HG02943 (cell line): ENCODE measurements around the gene TANGO6.
A peak's percentile ranks its signal among the peaks of the same experiment; 100 is the strongest.
"Not testable (repeated sequence)": the region's sequence is repeated elsewhere in the genome, so short reads cannot be mapped to it uniquely, and the experiment has no call there.

ENCODE experiments used
- ATAC-seq: cut with Tn5 transposase; IDR thresholded peaks from one replicate; pipeline ENCODE4 v1.9.1; 2021; ENCODE audit warnings: mild to moderate bottlenecking, low read depth, moderate library complexity; ENCODE audit not compliant: unreplicated experiment

The TANGO6 gene

DNA sequence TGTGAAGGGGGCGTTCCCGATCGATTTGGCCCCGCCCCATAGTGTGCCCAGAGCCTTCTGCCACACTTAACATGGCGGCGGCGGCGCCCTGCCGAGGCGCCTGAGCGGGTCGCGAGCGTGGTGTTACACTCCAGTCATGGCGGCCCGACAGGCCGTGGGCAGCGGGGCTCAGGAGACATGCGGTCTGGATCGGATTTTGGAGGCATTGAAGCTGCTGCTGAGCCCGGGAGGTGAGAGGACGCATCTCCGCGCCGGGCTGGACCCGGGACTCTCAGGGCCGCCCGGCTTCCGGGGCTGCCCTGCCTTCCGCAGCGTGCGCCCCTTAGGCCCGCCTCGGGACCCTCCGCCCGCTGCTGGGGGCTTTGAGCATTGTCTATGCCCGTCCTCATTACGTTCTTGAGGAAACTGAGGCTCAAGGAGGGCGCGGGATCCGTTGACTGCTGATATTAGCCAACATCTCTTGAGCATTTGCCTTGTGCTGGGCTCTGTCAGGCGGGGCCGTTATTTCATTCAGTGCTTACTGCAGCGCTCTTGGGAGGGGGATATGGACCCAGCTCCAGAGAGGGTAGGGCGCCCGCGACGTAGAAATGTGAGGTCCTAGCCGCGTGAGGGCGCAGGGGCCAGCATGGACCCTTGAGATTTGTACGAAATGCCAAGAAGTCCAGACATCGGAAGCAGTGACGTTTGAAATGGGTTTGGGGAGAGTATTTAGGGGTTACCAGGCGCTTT lies at the start of gene TANGO6:
Gene TANGO6, plus strand, starts transcription at position 50 of the 729 bp plus-strand sequence. Its CDS starts 87 bp downstream, at position 137.
- ATAC-seq = peak; percentile 86

DNA sequence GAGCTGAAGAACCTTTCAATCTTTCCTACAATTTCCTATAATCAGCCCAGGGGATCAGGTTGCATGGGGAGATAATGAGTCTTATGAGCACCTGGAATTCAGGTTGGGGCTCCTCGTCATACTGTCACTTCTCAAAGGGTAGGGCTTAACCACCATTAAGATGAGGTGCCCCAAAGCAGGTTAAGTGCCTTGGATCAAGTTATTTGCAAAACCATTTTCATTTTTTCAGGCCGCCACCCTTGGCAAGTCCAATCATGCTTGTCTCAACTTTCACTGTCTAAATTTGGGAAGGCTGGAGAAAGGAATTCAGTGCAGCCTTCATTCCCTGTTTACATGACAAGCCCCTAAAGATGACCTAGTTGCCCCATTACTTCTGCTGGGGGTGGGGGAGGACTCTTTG lies 44.9 kb upstream of the TANGO6 start:
- no peak for ATAC-seq

DNA sequence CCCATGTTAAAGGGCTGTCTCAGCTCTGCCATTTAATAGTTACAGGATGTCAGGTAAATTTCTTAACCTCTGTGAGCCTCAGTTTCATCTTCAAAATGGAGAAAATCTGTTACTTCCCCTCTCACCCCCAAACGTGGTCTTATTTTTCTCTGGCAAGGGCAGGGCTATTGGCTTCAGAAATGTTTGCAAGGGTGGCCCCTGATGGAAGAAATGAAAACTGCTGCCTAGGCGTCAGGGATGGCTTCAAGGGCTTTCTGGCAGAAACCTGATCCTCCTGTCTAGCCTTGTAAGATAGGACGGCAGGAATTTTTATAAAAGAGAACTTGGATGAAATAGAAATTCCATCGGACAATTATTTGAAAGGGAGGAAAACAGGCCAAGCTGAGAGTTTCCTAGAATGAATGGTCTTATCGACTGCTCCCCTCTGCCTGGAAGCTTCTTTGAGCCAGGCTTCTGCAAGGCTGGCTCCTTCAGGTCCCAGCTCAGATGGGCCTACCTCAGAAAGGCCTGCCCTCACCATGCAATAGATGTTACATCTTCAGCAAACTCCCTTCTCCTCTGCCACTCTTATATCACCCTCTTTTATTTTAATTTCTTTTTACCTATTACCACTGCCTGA lies 43.0 kb upstream of the TANGO6 start:
- peak; percentile 72 for ATAC-seq

DNA sequence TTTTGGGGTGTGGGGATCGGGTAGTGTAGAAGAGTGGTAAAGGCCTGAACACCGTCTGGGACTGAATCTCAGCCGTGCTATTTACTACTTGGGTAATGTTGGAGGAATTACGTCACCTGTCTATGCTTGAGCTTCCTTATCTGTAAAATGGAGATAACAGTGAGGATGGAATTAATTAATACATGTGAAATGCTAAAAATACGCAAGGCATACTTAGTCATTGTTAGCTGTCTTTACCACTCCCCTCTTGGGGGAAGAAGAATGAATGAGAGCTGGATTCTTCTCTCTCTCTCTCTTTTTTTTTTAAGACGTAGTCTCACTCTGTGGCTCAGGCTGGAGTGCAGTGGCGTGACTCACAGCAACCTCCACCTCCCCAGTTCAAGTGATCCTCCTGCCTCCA lies 41.1 kb upstream of the TANGO6 start:
- no peak for ATAC-seq

DNA sequence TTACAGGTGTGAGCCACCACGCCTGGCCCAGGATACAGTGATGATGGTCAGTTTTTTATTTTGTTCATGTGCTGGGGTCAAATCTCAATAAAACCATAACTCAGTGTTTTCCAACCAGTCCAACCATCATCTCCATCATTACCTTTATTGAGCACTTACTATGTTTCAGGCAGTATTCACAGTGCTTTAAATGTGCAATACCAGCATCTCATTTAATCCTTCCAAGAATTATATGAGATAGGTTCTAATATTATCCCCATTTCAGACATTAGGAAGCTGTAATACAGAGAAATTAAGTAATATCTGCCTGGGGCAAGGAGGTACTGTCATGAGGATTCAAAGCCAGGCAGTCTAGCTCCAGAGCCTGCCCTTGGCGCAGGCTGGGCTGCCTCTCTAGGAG lies 36.9 kb upstream of the TANGO6 start:
- no peak for ATAC-seq

DNA sequence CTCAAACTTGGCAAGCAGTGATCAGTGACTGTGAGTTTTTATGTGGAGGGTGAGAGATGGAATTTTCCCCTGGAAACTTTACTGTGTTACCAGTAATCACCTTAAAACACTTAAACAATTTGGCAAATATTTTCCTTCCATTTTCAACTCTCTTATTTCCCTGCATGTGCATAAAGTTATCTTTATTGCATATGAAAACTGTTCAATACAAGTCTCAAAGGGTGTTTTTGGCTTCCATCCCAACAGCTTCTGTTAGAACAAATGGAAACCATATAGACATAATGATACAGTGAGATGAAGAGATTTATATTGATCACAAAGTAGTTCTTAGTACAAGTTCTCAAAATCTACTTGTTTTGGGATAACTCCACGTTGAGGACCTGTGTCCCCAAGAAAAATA lies 36.4 kb upstream of the TANGO6 start:
- ATAC-seq = no peak

DNA sequence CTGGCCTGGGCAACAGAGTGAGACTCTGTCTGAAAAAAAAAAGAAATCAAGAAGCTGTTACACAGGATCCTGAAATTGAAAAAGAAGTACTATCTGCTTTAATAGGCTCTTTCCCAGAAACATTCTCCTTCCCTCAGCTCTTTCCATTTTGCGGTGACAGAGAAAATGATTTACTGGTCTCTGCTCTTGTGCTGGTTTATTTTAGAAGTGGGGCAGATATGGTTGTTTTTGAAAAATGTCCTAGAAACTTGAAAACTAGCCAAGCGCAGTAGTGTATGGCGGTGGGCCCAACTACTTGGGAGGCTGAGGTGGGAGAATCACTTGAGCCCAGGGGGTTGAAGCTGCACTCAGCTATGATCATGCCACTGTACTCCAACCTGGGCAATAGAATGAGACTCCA lies 28.8 kb upstream of the TANGO6 start:
- no peak for ATAC-seq

DNA sequence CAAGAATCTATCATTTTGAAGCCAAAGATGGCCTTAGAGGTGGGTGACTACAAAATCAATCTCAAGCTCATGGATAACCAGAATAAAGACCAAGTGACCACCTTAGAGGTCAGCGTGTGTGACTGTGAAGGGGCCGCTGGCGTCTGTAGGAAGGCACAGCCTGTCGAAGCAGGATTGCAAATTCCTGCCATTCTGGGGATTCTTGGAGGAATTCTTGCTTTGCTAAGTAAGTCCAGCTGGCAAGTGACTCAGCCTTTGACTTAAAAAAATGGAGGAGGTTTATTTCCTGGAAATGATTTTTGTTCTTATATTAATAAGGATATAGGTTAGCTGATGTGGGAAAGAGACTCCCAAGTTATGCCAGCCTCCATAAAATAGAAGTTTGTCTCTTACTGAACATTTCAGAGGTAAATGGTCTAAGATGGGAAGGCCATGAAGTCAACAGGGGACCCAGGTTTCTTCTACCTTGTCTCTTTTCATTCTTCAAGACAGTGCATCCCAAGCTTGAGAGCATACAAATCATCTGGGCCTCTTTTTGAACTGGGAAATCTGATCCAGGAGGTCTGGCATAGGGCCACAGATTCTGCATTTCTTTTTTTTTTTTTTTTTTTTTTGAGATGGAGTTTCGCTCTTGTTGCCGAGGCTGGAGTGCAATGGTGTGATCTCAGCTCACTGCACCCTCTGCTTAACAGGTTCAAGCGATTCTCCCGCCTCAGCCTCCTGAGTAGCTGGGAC lies 19.8 kb upstream of the TANGO6 start:
- no peak for ATAC-seq

DNA sequence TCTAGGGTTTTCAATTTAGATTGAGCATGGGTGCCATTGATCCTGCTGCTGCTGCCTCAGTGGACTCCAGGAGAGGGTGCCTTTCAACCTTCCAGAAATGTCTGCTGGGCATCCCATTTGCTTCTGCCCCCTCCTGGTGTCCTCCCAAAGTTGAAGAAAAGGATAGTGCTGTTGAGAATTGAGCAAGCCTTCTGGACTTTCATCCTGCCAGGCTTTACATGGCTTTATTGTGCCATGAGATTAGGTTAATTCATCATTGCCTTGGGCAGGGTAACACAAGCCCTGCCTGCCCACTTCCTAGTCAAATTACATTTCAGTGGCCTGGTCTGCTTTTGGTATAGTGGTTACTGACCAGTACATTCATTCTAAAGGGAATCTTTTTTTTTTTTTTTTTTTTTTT lies 17.9 kb upstream of the TANGO6 start:
- ATAC-seq = no peak

DNA sequence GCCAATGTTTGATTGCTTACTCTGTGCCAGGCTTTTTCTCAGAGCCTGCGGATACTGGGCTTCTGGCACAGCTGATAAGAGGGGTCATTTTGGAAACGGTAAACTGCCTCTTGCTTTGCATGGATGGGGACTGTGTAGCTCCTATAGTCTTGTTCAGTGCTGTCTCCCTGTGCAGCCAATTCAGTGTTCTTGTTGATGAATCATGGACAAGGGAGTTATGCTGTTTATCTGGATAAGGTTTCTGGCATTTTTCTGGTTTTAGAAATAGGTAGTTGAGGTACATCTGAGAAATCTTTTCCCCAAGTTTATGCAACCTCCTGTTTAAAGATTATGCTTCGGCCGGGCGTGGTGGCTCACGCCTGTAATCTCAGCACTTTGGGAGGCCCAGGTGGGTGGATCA lies 16.7 kb upstream of the TANGO6 start:
- no peak for ATAC-seq

DNA sequence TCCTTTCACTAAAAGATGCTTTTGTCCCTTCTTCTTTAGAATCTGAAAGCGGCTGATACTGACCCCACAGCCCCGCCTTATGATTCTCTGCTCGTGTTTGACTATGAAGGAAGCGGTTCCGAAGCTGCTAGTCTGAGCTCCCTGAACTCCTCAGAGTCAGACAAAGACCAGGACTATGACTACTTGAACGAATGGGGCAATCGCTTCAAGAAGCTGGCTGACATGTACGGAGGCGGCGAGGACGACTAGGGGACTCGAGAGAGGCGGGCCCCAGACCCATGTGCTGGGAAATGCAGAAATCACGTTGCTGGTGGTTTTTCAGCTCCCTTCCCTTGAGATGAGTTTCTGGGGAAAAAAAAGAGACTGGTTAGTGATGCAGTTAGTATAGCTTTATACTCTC lies 10.1 kb upstream of the TANGO6 start:
- ATAC-seq = no peak

DNA sequence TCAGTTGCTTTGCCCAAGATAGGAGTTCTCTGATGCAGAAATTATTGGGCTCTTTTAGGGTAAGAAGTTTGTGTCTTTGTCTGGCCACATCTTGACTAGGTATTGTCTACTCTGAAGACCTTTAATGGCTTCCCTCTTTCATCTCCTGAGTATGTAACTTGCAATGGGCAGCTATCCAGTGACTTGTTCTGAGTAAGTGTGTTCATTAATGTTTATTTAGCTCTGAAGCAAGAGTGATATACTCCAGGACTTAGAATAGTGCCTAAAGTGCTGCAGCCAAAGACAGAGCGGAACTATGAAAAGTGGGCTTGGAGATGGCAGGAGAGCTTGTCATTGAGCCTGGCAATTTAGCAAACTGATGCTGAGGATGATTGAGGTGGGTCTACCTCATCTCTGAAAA lies 8.8 kb upstream of the TANGO6 start:
- no peak for ATAC-seq

DNA sequence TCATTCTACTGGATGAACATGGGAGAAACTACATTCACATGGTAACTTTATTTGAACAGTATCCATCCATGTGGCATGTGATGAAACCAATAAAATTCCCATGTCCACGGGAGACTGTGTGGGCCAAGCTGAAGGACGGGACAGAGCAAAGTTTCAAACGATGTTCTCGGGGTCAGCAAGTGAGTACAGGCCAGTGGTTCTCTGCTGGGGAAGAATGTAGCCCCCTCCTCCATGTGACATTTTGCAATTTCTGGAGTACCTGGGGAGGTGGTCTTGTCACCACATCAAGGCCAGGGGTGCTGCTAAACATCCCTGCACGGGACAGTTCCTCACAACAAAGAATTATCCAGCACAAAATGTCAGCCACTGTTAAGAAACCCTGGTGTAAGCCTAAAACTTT lies 7.4 kb upstream of the TANGO6 start:
- ATAC-seq = no peak

DNA sequence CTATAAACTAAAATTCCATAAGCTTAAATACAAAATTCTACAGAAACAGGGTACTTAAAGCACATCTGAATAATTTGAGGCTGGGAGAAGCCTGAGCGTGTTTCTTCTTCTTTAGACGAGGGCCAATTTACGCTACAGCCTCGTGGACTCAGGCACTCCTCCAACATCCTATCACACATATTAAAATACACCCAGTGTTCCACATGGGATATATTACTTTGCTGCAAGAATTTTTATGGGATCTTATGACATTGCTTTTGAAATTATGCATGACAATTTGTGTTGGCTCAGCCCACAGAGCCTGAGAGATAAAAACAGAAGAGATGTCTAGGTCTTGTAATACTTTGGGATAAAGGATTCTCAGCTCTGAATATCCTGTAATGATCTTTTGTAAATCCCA lies 3.5 kb upstream of the TANGO6 start:
- ATAC-seq = no peak

DNA sequence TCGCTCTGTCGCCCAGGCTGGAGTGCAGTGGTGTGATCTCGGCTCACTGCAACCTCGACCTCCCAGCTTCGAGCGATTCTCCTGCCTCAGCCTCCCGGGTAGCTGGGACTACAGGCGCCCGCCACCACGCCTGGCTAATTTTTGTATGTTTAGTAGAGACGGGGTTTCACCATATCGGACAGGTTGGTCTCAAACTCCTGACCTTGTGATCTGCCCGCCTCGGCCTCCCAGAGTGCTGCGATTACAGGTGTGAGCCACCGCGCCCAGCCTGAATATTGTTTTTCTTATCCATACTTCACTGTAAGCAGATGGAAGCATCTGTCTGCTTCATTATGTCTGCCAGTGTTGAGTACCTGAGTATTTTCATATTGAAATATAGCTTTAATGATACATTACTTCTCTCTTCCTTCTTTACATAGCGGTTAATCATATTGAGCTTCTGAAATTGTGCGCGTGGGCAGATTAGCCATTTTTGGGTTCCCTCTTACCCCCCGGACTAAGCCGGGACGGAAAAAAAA lies 308 bp upstream of the TANGO6 start:
- not testable (repeated sequence) for ATAC-seq

DNA sequence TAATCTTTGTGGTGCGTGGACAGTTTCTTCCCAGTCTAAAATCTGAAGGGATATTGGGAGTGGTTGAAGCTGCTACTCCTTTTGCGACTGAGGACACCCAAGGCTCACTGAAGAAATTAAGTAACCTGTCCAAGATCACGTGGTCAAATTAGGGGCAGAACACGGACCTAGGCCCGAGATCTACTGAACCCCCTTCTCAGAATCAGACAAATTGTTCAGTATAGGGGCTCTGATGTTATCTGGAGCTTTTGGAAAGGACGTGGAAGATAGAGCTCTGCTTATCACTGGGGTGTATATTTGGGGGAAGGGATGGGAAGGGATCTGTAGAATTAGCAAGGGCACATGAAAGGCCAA lies 857 bp downstream of the TANGO6 start:
- ATAC-seq = no peak

DNA sequence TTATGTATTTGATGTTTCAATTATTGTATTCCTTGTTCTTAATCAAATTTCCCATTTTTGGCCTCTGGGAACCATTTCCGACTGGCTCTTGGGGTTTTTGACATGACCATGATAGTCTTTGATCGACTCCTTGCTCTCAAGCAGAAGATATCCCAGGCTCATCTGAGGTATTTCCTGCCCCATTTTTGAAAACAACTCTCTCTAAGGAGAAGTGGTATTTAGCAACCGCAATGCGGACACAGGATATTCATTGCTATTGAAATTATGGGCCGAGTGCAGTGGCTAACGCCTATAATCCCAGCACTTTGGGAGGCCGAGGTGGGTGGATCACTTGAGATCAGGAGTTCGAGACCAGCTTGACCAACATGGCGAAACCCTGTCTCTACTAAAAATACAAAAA lies 5.5 kb downstream of the TANGO6 start:
- no peak for ATAC-seq

DNA sequence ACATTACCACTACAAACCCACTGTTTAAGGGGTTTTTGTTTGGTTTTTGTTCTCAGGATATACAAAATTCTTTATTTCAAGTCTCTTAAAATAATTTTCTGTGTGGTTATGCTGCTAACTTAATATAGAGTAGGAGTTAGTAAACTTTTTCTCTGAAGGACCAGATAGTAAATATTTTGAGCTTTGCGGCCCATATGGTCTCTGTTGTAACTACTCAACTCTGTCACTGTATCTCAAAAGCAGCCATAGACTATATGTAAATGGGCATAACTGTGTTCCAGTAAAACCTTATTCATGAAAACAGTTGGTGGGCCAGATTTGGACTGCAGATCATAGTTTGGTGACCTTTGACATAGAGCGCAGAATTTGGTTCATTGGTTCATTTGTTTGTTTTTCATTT lies 7.2 kb downstream of the TANGO6 start:
- ATAC-seq = no peak

DNA sequence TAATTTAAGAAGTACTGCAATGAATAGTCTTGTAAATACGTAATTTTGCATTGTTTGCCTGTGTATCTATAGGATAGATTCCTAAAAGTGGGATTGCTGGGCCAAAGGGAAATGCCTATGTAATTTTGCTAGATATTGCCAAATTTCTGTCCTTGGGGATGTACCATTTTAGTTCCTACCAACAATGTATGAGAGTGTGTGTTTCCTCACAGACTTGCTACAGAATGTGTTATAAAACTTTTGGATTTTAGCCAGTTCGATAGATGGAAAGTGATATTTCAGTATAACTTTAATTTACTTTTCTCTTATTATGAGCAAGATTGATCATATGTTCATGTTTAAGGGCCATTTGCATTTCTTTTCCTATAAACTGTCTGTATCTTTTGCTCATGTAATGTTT lies 8.3 kb downstream of the TANGO6 start:
- no peak for ATAC-seq

DNA sequence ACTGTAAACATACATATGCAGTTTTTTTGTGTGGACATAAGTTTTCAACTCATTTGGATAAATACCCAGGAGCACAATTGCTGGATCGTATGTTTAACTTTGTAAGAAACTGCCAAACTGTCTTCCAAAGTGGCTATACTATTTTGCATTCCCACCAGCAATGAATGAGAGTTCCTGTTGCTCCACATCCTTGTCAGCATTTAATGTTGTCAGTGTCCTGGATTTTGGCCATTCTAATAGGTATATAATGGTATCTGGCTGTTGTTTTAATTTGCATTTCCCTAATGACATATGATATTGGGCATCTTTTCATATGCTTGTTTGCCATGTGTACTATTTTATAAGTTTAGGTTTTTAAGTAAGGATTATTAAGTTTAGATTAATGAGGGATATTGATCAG lies 14.1 kb downstream of the TANGO6 start:
- no peak for ATAC-seq

DNA sequence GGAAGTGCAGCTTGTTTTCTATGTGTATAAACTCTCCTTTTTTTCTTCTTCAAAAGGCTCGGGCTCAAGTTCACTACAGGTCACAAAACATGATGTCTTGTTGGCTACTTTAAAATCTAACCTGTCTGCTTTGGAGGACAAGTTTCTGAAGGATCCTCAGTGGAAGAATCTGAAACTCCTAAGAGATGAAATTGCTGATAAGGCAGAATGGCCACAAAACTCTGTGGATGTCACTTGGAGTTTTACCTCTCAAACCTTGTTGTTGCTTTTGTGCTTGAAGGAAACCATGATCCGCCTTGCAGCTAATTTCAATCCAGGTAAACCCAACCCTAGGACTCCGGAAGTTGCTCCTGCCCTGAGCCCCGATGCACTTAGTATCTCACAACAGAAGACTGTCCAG lies 16.5 kb downstream of the TANGO6 start:
- ATAC-seq = no peak
